ENCODE data around the gene ECSIT.

DNA sequence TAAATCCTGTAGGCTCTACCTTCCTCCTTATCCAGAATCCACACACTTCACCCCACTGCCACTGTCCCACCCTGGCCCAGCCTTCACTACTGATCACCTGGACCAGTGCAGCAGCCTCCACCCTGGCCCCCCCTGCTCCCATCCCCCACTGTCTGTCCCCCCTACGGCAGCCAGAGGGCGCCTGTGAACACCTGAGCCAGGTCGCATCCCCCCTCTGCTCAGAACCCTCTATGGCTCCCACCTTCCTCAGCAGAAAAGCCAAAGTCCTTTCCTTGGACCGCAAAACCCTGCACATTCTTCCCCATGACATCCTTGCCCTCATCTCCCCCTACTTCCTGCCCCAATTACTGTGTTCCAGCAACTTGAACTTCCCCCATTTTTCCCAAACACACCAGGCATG is 68.7 kb downstream of the ECSIT start:
- TF ChIP-seq POLR2A (IDR thresholded peaks at IDR 0.05; ENCODE audit: low read depth, low read length): no peak
- no peak for TF ChIP-seq POLR2AphosphoS5 (IDR thresholded peaks at IDR 0.05; ENCODE audit: low read depth, low read length)
- no peak for TF ChIP-seq TAF1 (IDR thresholded peaks at IDR 0.05; ENCODE audit: low read depth, low read length)
- TF ChIP-seq PAX5 (IDR thresholded peaks at IDR 0.05; ENCODE audit: insufficient read depth, low read length, severe bottlenecking): no peak
